Neural progenitor cell (in vitro differentiated cells): ENCODE measurements around the gene KRT33A.

Experiments
- CTCF ChIP-seq: fragments of 200-600 bp; sonication (generic); IDR thresholded peaks from 2 replicates; pipeline ENCODE4 v1.5.1; 2017; ENCODE audit warnings: antibody characterized with exemption, mild to moderate bottlenecking
- EZH2 ChIP-seq: fragments of 200-600 bp; sonication (generic); IDR thresholded peaks from 2 replicates; pipeline ENCODE4 v1.6.1; 2017; ENCODE audit warnings: antibody characterized with exemption, mild to moderate bottlenecking, moderate library complexity

GRCh38 chr17:41340494-41340893, 10.1 kb downstream of the KRT33A start:
- no peak for TF ChIP-seq CTCF
- no peak for TF ChIP-seq EZH2
